GM21360 (cell line): Measurements from ENCODE around the gene DLG2.

ENCODE experiments used
- ATAC-seq: cut with Tn5 transposase; IDR thresholded peaks from one replicate; pipeline ENCODE4 v1.9.1; 2021; ENCODE audit warnings: mild to moderate bottlenecking, moderate library complexity; ENCODE audit not compliant: unreplicated experiment

The DLG2 gene

DNA sequence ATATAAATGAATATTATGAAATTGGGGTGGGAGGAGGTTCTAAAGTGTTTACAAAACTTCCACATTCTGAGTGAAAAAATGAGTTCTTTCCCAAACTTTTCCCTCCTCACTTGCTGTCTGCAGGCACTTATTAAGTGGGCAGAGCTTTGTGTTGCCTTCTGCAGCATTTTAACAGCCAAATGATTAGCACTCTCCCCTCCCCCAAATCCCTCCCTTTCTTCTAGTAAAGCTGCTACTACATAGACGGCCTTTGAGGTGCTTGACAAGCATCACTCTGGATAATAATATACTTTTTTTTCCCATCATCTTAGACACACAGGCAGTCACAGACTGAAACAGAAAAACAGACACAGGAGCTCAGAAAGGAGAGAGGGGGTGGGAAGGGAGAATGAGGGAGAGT is 493.5 kb downstream of the DLG2 start:
- ATAC-seq = no peak

DNA sequence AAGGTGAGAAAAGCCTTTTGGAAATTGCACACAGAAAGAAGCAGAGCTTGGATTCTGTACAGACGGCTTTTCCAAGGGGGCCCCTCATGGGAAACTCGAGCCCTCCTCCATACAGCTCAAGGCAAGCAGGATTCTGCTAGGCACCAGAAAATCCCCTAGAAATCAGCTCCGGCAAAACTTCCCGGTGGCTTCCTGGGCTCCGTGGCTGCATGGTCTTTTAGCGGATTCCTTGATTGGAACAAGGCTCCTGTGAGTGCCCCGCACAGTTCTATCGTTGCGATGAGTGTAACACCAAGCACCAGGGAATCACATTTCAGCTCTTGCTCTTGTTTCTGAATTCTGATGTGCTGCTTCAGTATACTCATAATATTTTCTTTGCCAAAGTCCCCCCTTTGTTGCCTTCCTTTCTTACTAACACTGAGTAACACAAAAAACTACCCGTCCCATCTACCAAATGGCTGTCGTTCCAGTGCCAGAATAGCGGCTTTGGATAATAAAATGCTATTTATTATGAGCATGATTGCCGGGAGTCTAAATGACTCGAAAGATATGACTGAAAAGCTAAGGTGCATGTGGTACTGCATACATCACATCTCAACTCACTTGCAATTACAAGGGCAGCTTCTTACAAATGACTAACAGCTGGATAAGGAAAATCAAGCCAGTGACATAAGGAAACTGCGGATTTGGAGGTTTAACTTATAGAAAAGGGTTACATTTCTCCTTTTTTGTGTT is 494.1 kb downstream of the DLG2 start:
- ATAC-seq = no peak

DNA sequence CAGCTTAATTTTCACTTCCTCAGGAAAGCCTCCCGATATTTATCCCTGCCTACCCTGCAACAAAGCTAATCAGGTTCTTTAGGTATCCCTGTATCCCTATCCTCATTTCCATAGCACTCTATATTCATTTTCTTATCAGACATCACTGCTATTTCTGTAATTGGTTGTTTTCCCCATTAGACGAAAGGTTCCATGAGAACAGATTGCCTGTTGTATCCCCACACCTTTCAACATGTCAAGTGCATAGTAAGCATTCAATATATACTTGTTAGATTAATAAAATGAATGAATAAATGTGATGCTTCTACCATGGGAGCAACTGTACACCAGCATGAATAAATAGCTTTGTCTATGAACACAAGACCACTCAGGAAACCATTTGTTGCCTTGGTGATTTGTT is 499.8 kb downstream of the DLG2 start:
- no peak for ATAC-seq

DNA sequence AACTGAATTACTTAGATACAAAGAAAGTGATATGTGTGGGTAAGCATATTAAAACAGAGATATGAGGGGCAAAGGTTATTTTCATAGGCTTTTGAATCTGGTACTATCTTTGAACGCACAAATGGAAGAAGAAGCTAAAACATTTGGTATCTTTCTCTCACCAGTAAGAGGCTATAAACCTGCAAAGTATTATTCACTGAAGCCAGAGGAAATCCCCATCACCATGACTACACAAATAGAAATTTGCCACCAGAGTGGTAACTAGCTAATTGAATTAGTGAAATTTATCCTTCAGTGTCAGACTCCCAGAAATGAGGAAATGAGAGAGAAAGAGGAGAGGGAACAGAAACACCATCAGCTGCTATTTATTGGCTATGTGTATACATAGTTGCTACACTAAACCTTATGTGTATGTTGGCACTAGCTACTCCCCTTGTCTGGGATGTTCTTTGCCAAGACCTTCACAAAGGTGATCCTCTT is 503.4 kb downstream of the DLG2 start:
- peak; percentile 97 for ATAC-seq

DNA sequence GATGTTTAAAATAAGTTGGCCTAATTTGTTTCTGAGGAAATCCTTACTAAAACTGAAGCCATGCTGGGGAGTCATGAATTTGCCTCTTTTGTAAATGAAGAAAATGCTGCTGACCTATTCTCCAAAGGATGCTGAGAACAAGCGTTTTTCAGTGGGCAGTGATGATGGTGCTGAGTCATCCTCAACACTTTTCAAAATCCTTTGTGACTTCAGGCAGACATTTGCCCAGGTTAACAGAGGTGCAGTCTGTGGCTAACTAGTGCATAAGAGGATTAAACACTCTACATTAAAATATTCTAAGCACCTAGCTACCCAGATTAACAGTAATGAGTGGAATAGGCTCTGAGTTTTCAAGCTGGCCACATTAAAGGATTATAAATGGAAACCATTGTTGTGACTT is 509.0 kb downstream of the DLG2 start:
- no peak for ATAC-seq

DNA sequence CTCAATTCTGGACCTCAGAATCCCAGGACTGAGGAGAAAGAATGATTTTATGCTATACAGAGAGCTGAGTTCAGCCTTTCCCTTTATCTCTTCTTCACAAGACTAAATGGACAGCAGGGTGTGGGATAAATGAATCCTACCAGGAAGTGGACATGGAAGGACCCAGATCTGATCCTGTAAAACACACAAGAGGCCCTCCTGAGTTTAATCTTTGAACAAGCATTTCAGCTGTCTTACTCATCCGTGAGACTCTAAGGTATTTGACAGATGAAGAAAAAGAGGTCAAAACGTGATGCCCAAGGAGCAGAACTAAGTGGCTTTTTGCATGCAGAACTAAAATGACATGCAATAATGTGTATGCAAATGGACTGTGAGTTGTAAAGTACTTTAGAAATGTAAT is 511.3 kb downstream of the DLG2 start:
- no peak for ATAC-seq

DNA sequence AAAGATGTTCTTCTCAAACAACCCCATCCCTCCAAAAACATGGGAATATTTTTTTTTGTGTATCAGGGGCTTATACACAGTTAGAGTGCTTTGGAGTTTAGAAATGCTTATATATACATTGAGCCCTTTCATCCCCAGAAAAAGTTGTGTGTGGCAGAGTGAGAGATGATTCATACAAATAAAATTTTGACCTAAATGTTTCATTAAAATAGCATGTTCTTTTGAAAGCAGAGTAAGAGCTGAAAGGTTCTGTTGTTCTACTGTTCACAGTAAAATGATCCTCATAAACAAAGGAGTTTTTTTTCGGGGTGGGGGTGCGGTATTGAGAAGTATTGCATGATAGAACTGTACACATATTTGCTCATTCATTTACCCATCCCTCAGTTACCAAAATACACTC is 512.4 kb downstream of the DLG2 start:
- no peak for ATAC-seq

DNA sequence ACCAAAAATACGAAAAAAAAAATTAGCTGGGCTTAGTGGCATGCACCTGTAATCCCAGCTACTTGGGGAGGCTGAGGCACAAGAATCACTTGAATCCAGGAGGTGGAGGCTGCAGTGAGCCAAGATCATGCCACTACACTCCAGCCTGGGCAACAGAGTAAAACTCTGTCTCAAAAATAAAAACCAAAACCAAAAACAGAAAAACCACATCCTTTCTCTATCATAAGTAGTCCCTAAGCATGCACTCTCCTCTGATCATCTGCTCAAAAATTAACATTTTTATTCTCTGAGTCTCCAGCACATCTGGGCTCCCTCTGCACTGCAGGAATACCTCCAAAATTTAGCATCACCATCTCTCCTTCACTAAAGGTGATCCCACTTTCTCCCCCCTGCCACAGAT is 516.9 kb downstream of the DLG2 start:
- peak; percentile 84 for ATAC-seq

DNA sequence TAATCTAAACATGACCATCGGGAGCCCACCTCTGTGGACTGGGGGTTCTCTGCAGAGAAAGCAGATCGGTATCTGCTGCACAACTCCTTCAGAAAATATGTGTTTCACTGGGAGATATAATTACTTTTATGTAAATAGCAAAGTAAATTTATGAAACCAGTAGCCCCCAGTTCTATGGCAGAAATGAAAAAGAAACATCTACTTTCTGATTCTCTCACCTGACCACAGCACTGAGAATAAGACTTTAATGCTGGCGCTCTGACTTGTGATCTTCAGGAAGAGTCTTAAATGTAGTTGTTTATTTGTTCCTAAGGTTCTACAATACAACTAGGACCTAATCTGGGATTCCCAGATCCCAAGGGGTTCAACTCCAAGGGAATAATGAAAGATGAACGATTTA is 518.0 kb downstream of the DLG2 start:
- peak; percentile 77 for ATAC-seq

DNA sequence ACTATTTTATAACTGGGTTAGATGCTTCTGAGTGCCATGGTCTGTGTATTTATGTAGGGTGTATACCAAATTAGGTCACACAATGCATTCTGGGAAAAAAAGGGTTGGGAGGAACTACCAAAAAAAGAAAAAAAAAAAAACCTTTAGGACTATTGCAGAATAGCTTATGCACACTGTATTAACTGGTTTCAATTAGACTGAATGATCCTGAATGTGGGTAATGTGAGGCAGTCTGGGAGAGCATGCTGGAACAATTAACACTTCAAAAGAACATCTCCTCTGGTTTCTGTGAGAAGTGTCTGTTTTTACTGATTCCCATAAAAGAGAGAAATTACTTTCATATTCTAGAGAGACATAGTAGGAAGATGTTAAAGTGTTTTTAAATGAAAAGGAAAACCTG is 521.3 kb downstream of the DLG2 start:
- no peak for ATAC-seq

DNA sequence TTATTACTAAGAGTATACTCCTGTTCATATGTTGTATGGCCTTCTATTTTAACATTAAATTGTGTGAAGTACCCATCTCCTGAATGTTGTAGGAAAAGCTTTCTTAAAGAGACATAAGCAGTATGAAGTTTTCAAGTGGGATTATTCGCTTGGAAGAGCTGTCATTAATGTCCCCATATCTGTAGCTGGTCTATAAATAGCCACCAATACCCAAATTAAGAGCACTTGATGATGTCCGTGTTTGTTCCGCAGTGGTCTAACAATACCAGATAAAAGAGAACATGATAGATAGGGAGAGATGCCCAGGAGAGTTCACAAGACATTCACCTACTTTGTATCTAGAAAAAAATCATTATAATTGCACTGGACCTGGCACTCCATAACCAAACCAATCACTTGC is 527.6 kb downstream of the DLG2 start:
- ATAC-seq = no peak

DNA sequence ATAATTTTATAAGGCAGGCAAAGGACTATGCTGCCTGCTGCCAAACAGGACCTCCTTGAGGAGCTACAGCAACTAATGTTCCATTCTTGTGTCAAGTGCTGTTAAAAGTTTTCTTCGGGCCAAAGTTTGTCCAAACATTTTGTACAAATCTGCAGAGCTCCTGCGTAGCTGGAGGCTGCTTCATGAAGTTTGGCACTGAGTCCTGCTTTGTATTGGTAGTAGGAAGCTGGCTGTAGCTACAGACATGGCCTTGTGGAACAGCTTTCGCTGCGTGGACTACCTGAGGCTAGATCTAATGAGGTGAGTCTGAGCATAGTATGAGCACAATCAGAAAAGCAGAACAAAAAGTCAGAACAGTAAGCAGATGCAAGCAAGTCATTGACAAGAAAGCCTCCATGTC is 528.1 kb downstream of the DLG2 start:
- no peak for ATAC-seq

DNA sequence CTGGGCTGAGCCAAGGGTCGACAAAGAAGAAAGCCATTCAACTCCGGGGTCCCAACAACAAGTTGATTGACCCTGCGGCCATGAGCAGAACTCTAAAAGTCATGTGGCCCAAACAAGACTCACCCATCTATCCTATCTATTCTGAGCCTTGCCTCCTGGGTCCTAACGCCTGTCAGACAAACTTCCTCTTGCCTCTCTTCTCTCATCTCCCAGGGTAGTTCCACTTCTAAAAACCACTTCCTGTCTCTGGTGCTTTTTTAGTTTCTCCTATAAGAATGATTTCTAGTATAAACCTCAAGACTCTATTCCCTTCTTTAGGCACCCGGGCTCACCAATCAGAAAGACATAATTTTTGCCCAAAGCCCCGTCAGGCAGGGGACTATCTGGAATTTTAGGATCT is 530.2 kb downstream of the DLG2 start:
- peak; percentile 69 for ATAC-seq

DNA sequence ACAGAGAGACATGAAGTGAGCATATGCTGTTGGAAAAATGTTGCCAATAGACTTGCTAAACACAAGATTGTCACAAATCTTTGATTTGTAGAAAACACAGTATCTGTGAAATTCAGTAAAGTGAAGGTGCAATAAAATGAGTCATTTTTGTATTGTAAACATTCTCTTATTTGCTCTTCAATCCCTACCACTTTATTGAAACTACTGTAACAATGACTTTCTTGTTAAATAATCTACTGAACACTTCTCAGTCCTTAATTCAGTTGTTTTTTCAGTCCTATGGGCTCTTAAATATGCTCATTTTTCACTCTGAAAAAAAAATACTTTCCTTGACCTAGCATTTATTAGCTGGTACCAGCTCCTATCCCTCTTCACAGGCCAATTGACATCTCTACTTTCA is 531.9 kb downstream of the DLG2 start:
- ATAC-seq = no peak

DNA sequence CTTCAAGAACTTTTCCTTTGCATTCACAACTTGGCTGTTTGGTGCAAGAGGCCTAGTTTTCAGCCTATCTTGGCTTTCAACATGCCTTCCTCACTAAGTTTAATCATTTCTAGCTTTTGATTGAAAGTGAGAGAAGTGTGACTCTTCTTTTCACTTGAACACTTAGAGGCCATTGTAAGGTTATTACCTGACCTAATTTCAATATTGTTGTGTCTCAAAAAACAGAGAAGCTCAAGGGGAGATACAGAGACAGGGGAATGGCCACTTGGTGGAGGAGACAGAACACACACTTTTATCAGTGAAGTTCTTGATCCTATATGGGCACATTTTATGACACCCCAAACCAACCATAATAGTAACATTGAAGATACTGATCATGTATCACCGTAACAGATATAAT is 532.3 kb downstream of the DLG2 start:
- no peak for ATAC-seq

DNA sequence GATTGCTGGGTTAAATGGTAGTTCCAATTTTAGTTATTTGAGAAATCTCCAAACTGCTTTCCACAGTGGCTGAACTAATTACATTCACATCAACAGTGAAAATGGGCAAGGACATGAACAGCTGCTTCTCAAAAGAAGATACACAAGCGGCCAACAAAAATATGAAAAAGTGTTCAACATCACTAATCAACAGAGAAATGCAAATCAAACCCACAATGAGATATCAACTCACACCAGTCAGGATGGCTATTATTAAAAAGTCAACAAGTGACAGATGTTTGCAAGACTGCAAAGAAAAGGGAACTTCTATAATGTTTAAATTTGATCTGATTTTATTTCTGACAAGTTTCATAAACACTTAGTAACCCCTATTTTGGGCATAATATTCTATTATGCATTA is 537.5 kb downstream of the DLG2 start:
- no peak for ATAC-seq

DNA sequence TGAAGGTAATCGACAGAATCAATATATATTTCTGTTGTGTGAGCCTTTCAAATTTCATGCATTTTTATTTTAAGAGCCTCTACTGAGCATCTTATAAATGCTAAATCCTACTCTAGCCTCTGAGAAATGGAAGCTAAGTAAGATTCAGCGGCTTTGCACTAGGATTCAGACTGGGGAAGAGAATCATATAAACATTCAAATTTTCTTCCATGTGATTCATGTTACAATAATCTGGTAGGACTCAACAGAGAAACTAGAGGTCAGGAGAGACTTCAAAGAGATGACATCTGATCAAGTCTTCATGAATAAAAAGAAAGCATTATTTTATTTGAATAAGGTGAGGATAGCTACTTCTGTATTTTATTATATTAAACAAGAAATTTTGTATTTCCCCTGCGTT is 538.9 kb downstream of the DLG2 start:
- ATAC-seq = no peak

DNA sequence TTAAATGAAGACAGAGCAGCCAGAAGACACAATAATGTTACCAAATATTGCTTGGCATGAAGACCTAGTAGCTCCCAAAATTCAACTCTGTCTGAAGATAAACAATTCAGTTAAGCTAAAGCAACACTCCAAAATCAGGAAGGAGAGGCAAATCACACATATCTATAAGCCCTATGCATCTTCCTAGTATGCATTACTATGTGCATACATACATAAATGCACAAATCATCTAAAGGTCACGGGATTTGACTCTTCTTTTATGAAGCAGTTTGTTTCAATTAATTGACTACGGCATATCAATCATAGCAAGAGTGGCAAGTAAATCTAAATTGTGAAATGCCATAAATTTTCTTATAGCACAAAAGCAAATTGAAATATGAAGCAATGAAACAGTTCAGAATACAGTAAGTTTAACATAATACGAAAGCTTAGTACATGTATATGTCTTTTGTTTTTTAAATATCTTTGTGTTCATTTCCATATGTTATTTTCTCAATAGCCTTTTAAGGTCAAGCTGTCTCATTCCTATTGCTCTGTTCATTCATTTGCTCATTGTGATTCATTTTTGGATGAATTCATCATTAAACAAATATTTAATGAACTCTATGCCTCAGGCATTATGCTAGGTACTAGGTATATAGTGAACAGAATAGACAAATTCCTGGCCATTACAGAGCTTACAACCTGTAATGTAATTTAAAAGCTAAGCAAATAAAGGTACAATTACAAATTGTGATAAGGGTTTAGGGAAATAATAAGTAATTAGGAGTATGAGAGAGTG is 540.5 kb downstream of the DLG2 start:
- no peak for ATAC-seq

DNA sequence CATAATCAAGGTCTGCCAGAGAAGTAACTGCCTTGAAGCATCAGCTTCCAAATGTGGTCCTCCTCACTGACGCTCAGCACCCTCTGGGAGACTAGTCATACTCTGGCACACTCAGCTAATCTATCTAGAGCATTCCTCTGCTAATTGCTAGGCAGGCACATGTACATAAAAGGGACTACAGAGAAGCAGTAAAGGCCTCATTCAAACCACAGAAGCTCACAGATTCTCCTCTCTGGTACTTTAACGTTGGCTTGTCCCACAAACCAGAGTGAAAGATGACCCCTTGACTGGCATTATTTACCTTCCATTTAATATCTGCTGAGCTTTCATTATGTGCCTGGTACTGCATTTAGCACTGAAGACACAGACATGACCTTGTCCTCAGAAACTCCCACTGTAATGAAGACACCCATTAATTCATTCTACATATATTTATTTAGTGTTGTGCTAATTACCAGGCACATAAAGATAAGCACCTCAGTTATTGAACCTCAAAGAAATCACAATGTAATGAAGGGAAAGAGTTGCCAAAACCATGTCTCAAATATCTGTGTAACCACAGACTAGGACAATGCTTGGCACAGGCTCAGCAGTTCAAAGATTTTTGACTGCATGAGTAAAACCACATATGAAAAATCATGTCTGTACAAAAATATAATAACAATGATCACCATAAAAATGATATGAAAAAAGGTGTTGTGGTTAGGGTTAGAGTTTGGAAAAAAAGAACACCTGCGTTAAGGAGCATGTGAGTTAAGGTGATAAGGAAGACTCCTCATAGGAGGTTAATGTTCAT is 550.4 kb downstream of the DLG2 start:
- ATAC-seq = no peak

DNA sequence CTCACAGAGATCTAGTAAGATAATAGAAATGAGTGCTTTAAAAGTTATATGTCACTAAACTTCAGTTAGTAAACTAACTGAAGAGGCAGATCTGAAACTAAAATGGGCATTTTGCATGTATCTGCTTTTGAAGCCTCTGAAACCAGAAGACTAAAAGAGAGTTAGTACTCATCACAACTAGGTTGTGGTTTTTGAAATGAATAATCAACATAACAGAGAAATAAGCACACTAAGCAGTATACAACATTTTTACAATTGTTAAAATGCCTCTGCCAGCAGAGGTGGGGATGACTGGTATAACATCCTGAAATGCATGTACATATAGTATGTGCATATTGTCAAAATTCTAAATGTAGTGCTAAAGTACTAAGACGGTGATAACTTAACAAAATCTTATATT is 564.5 kb downstream of the DLG2 start:
- peak; percentile 100 for ATAC-seq

DNA sequence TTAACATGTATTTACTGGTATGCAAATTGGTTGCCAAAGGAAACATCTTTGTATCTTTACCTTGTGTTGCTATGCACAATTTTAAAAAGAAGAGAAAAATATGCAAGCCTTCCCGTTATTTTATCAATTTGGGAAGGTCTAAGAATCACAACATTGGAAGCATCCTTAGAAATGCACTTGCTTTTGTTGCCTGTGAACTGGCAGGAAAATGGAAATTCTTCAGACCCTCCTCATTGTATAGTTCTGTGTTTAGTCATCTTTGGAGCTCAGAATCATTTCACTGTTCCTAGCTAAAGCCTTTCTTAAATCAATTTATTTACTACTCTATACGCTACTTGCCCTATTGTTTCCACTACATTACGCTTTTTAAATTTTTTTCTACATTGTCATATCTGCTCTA is 574.5 kb downstream of the DLG2 start:
- ATAC-seq = no peak

DNA sequence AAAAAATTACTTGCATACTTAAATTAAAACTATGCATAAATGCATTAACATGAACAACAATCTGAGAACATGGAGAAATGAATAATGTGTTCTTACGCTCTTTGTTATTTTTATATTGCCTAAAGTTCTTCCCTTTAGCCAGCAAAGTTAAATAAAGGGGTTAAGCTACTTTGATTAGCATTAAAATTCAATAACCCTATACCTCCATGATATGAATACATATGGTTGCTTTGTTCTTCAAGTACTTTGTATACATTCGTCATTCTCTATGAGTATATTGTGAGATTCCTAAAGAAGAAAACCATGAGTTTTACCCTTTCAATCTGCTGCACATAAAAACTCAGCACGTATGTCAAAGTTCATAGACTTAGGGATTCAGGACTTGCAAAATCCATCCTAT is 578.3 kb downstream of the DLG2 start:
- no peak for ATAC-seq
